HepG2 (cell line): Measurements from ENCODE around the gene ZBTB7C. TPM values are rescaled to one million over a fixed set of nuclear protein-coding genes. Genes with fewer than 3 reads are reported as not detected.

Experiments
- ATAC-seq: fragments of 200-7000 bp; cut with Tn5 transposase; 3 replicates; pipeline ENCODE4 v1.9.1; 2020; ENCODE audit warnings: mild to moderate bottlenecking, moderate library complexity
- BruUV-seq: library from RNA; stranded (reverse); fragments of 400-500 nt; replicated peaks from 2 replicates; lab custom pipeline; 2021; lab: Mats Ljungman, UMichigan
- CTCF ChIA-PET: fragments of 300-600 bp; formaldehyde crosslinking; extraction: SDS; loops from one replicate; lab custom pipeline; 2021; ENCODE audit warnings: low total read pairs, inconsistent platforms, low intra/inter-chr PET ratio; lab: Yijun Ruan, JAX
- POLR2A ChIA-PET: fragments of 350-600 bp; sonication (Branson Sonifier 250); formaldehyde crosslinking; loops from one replicate; lab custom pipeline; 2020; ENCODE audit warnings: antibody characterized with exemption, inconsistent platforms; lab: Yijun Ruan, JAX
- DNase-seq: peaks from one replicate; pipeline ENCODE4 v3.0.0-alpha.2; 2015; ENCODE audit warnings: low spot score
- FAIRE-seq: peaks from 3 replicates; lab custom pipeline; 2011; peaks lifted over from hg19 to GRCh38; lab: Jason Lieb, UNC
- H2AFZ ChIP-seq: one replicate; pipeline ENCODE4 v1.6.1; 2011; ENCODE audit warnings: low read length, inconsistent platforms
- H3K27ac ChIP-seq: fragments of 300-600 bp; 3 replicates; pipeline ENCODE4 v1.8.0; 2011; ENCODE audit warnings: mixed run types, mild to moderate bottlenecking, mixed read lengths, low read length, inconsistent platforms; ENCODE audit not compliant: insufficient read depth; ENCODE audit errors: extremely low read length
- H3K27me3 ChIP-seq, 2 experiments: fragments of 200-600 bp in 1 of 2; 2 replicates in 1 of 2; 3 replicates in 1 of 2; pipeline versions ENCODE4 v1.6.0 to v1.8.0; 2011; ENCODE audit warnings: low read length in 2 of 2, mild to moderate bottlenecking in 2 of 2, moderate library complexity in 2 of 2, inconsistent platforms in 1 of 2; ENCODE audit not compliant: insufficient read depth in 2 of 2, control insufficient read depth in 1 of 2
- H3K36me3 ChIP-seq, 2 experiments: fragments of 200-600 bp in 1 of 2; replicated peaks in 1 of 2; 2 replicates in 1 of 2; 3 replicates in 1 of 2; pipeline versions ENCODE4 v1.5.1 to v1.8.0; 2011; ENCODE audit warnings: low read length in 2 of 2, inconsistent platforms in 1 of 2; ENCODE audit not compliant: insufficient read depth in 2 of 2, control insufficient read depth in 1 of 2
- H3K4me1 ChIP-seq: 2 replicates; pipeline ENCODE4 v1.5.1; 2012; ENCODE audit warnings: low read length, inconsistent platforms; ENCODE audit not compliant: insufficient read depth
- H3K4me2 ChIP-seq: 2 replicates; pipeline ENCODE4 v1.6.0; 2011; ENCODE audit warnings: low read depth, low read length, inconsistent platforms
- H3K4me3 ChIP-seq, 3 experiments: fragments of 200-600 bp in 1 of 3; sonication (generic), shearing (Covaris generic) in 1 of 3; replicated peaks in 1 of 3; 2 replicates each; pipeline ENCODE4 v1.5.1; 2011 to 2016; ENCODE audit warnings: low read length in 3 of 3, inconsistent platforms in 2 of 3, low read depth in 2 of 3, mild to moderate bottlenecking in 2 of 3, control low read depth in 1 of 3, mixed read lengths in 1 of 3; ENCODE audit not compliant: insufficient read depth in 1 of 3
- H3K79me2 ChIP-seq: one replicate; pipeline ENCODE4 v1.6.1; 2011; ENCODE audit warnings: low read length, inconsistent platforms; ENCODE audit not compliant: insufficient read depth
- H3K9ac ChIP-seq: 2 replicates; pipeline ENCODE4 v1.6.0; 2011; ENCODE audit warnings: mild to moderate bottlenecking, low read depth, low read length, inconsistent platforms; ENCODE audit not compliant: insufficient read depth
- H3K9me3 ChIP-seq: 2 replicates; pipeline ENCODE4 v1.5.1; 2012; ENCODE audit warnings: mild to moderate bottlenecking, low read length
- H4K20me1 ChIP-seq: 2 replicates; pipeline ENCODE4 v1.6.0; 2011; ENCODE audit warnings: inconsistent platforms, mild to moderate bottlenecking, low read length, moderate library complexity; ENCODE audit not compliant: insufficient read depth
- ZFP1 ChIP-seq: IDR thresholded peaks from 2 replicates; pipeline ENCODE4 v1.6.1; 2016
- ZFP62 ChIP-seq: sonication (generic); formaldehyde crosslinking; IDR thresholded peaks from 2 replicates; pipeline ENCODE4 v1.4.0; 2020; ENCODE audit warnings: missing genetic modification reagents
- ZFP82 ChIP-seq: sonication (generic); formaldehyde crosslinking; IDR thresholded peaks from 2 replicates; pipeline ENCODE4 v1.5.1; 2020; ENCODE audit warnings: mild to moderate bottlenecking, missing genetic modification reagents, borderline replicate concordance
- ZFP90 ChIP-seq: sonication (generic); formaldehyde crosslinking; IDR thresholded peaks from 2 replicates; pipeline ENCODE4 v1.8.0; 2022; ENCODE audit warnings: missing genetic modification reagents, mild to moderate bottlenecking, inconsistent platforms, borderline replicate concordance
- ZNF510 ChIP-seq: sonication (generic); formaldehyde crosslinking; IDR thresholded peaks from 2 replicates; pipeline ENCODE4 v1.4.0; 2020; ENCODE audit warnings: low read depth, mild to moderate bottlenecking, missing genetic modification reagents
- WGBS: methylation state at CpG from one replicate; pipeline ENCODE4 v1.1.6; 2017; ENCODE audit warnings: low lambda C conversion rate; 5-methylcytosine and 5-hydroxymethylcytosine counted together
- in situ Hi-C: cut with HindIII; loops from 2 replicates; pipeline ENCODE4 v1.10.0; 2017; ENCODE audit warnings: low pct_unique_long_range_greater_than_20kb; ENCODE audit not compliant: extremely low pct_ligation_motif_present
- intact Hi-C: fragments of 100-400 bp; cut with micrococcal nuclease; formaldehyde crosslinking; loops from one replicate; pipeline ENCODE4 v1.10.0; 2022; ENCODE audit not compliant: unreplicated experiment
- polyA plus RNA-seq, 8 experiments: library from polyadenylated mRNA; depleted of rRNA in 3 of 8; stranded (reverse) in 7 of 8; unstranded in 1 of 8; fragments of >200 nt; fragmentation: Illumina TruSeq in 4 of 8; extraction: Trizol in 4 of 8; gene quantifications; 2 replicates each; pipeline versions ENCODE4 v1.2.1 to v1.2.3, GENCODE V29; 2011 to 2016; ENCODE audit warnings: low read depth in 4 of 8, missing spikeins in 1 of 8, mixed read lengths in 1 of 8; ENCODE audit not compliant: insufficient read depth in 1 of 8
- total RNA-seq, 5 experiments: library from RNA; depleted of rRNA; stranded (reverse); fragments of >200 nt; fragmentation: Illumina TruSeq; extraction: Trizol; gene quantifications; 2 replicates each; pipeline ENCODE4 v1.2.3, GENCODE V29; 2016; ENCODE audit warnings: low read depth in 1 of 5
- TF ChIP-seq, protein P1 (sequence below): sonication (generic); formaldehyde crosslinking; IDR thresholded peaks from 2 replicates; pipeline ENCODE4 v1.4.0; 2020; ENCODE audit warnings: mild to moderate bottlenecking, missing genetic modification reagents

The ZBTB7C gene
- total and polyA plus RNA-seq, 2 of the 13 experiments (the other 11 are each of a cell fraction or from before 2014, with no cell fraction given) = 0.01 to 0.04 TPM

DNA sequence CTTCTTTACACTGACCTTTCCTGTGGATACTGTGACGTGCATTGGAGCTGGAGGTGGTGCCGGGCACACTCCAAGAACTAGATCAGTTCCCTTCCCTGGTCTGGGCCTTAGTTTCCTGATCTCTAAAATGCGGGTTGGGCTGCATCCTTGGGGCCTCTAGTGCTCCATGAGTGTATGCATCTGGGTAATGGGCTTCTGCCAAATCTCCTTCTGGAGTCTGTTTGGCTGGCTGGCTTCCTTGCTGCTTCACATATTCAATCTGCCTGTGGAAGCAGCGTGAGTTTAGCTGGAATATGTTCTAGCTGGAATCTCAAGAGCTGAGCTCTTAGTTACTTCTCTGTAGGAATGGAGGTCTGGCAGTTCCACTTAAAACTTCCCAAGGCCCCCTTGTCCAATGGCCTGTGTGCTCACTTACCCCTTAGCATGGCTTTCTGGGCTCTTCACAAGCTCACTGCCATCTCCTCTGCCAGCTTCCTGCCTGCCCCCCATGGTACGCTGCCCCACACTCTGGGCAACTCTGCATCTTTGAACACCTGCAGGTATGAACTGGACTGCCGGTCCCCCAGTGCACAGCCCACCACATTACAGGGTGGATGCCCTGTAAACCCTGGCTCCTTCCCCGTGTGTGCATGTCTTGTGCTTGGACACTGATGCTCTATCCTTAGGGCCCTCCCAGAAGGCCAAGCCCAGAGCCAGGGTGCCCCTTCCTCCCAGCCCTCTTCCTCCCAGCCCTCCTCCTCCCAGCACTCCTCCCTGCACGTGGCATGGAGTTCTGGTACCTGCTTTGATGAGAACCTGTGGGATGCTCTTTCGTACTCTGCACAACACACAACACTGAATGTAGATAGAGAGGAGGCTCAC lies 375.2 kb downstream of the ZBTB7C start:
- WGBS = 30% methylated on average over 6 of the region's 9 CpGs
- H3K27ac ChIP-seq = no peak overlapping the region
- no peak overlapping the region for H3K9ac ChIP-seq
- no peak for TF ChIP-seq ZFP90
- ChIA-PET POLR2A (no interaction called here), CTCF (no interaction called here)
- H3K36me3 ChIP-seq = no peaks in the 10 kb centered on the region
- no peaks in the 10 kb centered on the region for H3K79me2 ChIP-seq
- intact Hi-C loops = loop anchor here (5.0 kb wide), 1 partner anchor 413 kb away; no protein-coding TSS in a partner anchor
- no peak overlapping the region for H2AFZ ChIP-seq
- no TSS peak for BruUV-seq
- H3K9me3 ChIP-seq = no peaks in the 10 kb centered on the region
- FAIRE-seq (no peak), DNase-seq (no peak), ATAC-seq (no peak)
- no peak overlapping the region for H3K4me2 ChIP-seq
- no peak overlapping the region for H3K4me3 ChIP-seq
- H3K4me1 ChIP-seq = no peaks in the 10 kb centered on the region
- no peaks in the 10 kb centered on the region for H4K20me1 ChIP-seq
- peaks cover 2 to 23% of the 10 kb centered on the region in 2 experiments; a peak in 3 of 5 replicates for H3K27me3 ChIP-seq
- in situ Hi-C loops = loop anchor here (10.0 kb wide), 1 partner anchor 311 kb away; no protein-coding TSS in a partner anchor

DNA sequence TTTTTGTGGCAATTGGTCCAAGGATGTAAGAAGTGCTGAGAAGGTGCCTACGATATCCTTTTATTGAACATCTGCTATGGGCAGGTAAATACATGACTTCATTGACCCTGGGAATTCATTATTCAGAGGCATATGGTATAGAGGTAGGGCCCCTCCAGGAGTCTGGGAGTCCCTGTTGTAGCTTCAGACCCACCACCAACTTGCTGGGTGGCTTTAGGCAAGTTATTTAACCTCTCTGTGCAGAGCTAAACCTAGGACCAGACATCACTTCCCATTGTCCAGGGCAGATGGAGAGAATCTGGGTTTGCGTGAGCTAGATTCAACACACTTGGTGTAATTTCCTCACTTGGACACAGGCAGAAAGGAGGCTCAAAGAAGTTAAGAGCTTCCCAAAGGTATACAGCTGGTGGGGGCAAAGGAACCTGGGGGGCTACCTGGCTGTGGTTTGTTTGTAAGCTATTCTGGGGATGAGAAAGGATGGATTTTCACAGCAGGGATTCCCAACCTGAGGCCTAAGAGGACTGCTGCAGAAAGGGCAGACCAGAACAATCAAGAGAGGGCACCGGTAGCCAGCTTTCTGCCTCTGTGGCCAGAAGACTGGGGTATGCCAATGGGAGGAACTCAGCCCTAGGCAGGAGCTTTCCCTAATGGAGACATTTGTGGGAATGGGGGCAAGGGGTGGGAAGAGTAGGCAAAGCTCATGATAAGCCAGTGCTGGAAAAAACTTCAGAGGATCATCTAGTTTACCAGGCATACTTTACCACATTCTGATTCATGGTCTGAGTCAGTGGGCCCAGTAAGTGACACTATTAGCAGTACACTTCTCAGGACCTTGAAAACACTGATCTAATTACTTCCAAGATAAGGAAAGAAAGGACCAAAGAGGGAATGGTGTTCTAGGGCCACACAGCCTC lies 376.1 kb downstream of the ZBTB7C start:
- Histone ChIP-seq H2AFZ (no peak overlapping the region), H3K27me3 (peaks cover 2 to 23% of the 10 kb centered on the region in 2 experiments; a peak in 3 of 5 replicates), H3K27ac (no peak overlapping the region), H3K4me3 (no peak overlapping the region), H3K79me2 (no peaks in the 10 kb centered on the region), H4K20me1 (no peaks in the 10 kb centered on the region), H3K9ac (no peak overlapping the region), H3K9me3 (no peaks in the 10 kb centered on the region), H3K4me2 (no peak overlapping the region), H3K4me1 (no peaks in the 10 kb centered on the region), H3K36me3 (no peaks in the 10 kb centered on the region)
- in situ Hi-C loops (loop anchor here (10.0 kb wide), 1 partner anchor 312 kb away; no protein-coding TSS in a partner anchor), intact Hi-C loops (loop anchor here (5.0 kb wide), 1 partner anchor 414 kb away; no protein-coding TSS in a partner anchor)
- CTCF ChIA-PET = no interaction called here
- BruUV-seq = no TSS peak
- DNase-seq = no peak
- POLR2A ChIA-PET = no interaction called here
- FAIRE-seq = no peak
- 59% methylated on average over 3 of the region's 3 CpGs for WGBS
- no peak for TF ChIP-seq ZFP62 (CRISPR knock-in tag)
- no peak for TF ChIP-seq ZFP1 (CRISPR knock-in tag)
- TF ChIP-seq ZFP82 = no peak
- TF ChIP-seq, protein P1, sequence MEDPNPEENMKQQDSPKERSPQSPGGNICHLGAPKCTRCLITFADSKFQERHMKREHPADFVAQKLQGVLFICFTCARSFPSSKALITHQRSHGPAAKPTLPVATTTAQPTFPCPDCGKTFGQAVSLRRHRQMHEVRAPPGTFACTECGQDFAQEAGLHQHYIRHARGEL (CRISPR knock-in tag) = no peak
- TF ChIP-seq ZNF510 (CRISPR knock-in tag) = no peak
- ATAC-seq = no peak
